Measurements from ENCODE around the gene OR12D1.

OR12D1 gene

DNA sequence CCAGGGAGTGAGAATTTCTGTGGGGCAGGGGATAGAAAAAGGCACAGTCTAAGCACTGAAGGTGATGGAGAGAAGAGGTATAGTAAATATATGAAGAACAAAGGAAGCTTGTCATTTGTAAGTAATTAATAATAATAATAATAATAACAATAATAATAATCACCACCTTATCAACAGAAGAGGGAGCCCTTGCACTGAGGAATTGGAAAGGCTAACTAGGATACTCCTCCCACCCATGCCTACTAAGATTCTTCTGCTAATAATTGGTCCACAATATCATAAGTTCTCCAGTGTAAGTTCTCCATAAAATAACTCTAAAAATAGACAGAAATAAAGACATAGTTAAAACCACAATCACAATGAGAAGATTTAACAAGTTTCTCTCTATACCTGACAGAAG is 38.7 kb upstream of the OR12D1 start:
- Histone ChIP-seq H3K9ac (ENCODE audit: low read length) (no peak overlapping the region), H3K4me2 (ENCODE audit: low read length) (no peak overlapping the region), H3K36me3 (ENCODE audit: insufficient read depth, low read length) (no peaks in the 10 kb centered on the region), H3K9me2 (ENCODE audit: low read depth, low read length) (no peaks in the 10 kb centered on the region), H4K20me1 (ENCODE audit: insufficient read depth, low read length) (no peaks in the 10 kb centered on the region), H3F3A (ENCODE audit: insufficient read depth, low read length) (no peaks in the 10 kb centered on the region), H3K9me3 (ENCODE audit: low read length) (no peaks in the 10 kb centered on the region), H3K4me3 (ENCODE audit: low read depth, low read length, poor library complexity, severe bottlenecking) (no peak overlapping the region), H3K4me1 (ENCODE audit: insufficient read depth, low read length, severe bottlenecking) (no peaks in the 10 kb centered on the region), H3K27me3 (ENCODE audit: insufficient read depth, low read length) (no peaks in the 10 kb centered on the region), H3K27ac (ENCODE audit: low read depth, low read length, poor library complexity, severe bottlenecking) (no peak overlapping the region), H3K79me2 (ENCODE audit: insufficient read depth, low read length) (no peaks in the 10 kb centered on the region), H2AFZ (ENCODE audit: low read length) (no peak overlapping the region)
- TF ChIP-seq CTCF (IDR thresholded peaks at IDR 0.05; ENCODE audit: low read length): 0 out of 2 replicates have a peak, but pooled peaks have one; percentile 5
- no peak for TF ChIP-seq EZH2 (IDR thresholded peaks at IDR 0.05; ENCODE audit: borderline replicate concordance, low read length)

- Histone ChIP-seq H3K9me3 (ENCODE audit: low read length) (no peaks in the 10 kb centered on the region), H3K27ac (ENCODE audit: low read depth, low read length, poor library complexity, severe bottlenecking) (no peak overlapping the region), H2AFZ (ENCODE audit: low read length) (no peak overlapping the region), H3K36me3 (ENCODE audit: insufficient read depth, low read length) (no peaks in the 10 kb centered on the region), H3K4me2 (ENCODE audit: low read length) (no peak overlapping the region), H3F3A (ENCODE audit: insufficient read depth, low read length) (no peaks in the 10 kb centered on the region), H3K27me3 (ENCODE audit: insufficient read depth, low read length) (no peaks in the 10 kb centered on the region), H3K4me3 (ENCODE audit: low read depth, low read length, poor library complexity, severe bottlenecking) (no peak overlapping the region), H3K4me1 (ENCODE audit: insufficient read depth, low read length, severe bottlenecking) (no peaks in the 10 kb centered on the region), H3K9ac (ENCODE audit: low read length) (no peak overlapping the region), H4K20me1 (ENCODE audit: insufficient read depth, low read length) (no peaks in the 10 kb centered on the region), H3K79me2 (ENCODE audit: insufficient read depth, low read length) (no peaks in the 10 kb centered on the region), H3K9me2 (ENCODE audit: low read depth, low read length) (no peaks in the 10 kb centered on the region)
- no peak for TF ChIP-seq EZH2 (IDR thresholded peaks at IDR 0.05; ENCODE audit: borderline replicate concordance, low read length)
- no peak for TF ChIP-seq CTCF (IDR thresholded peaks at IDR 0.05; ENCODE audit: low read length)
Measured at GRCh38 chr6:29388533-29388932, 26.2 kb upstream of the OR12D1 start.

- Histone ChIP-seq H2AFZ (ENCODE audit: low read length) (no peak within 1 kb of the TSS), H3K9ac (ENCODE audit: low read length) (no peak within 1 kb of the TSS), H3K4me1 (ENCODE audit: insufficient read depth, low read length, severe bottlenecking) (no peaks in the 10 kb centered on the region), H3F3A (ENCODE audit: insufficient read depth, low read length) (no peaks in the 10 kb centered on the region), H3K79me2 (ENCODE audit: insufficient read depth, low read length) (no peaks in the 10 kb centered on the region), H3K4me3 (ENCODE audit: low read depth, low read length, poor library complexity, severe bottlenecking) (no peak within 1 kb of the TSS), H3K4me2 (ENCODE audit: low read length) (no peak within 1 kb of the TSS), H4K20me1 (ENCODE audit: insufficient read depth, low read length) (no peaks in the 10 kb centered on the region), H3K9me2 (ENCODE audit: low read depth, low read length) (no peaks in the 10 kb centered on the region), H3K27me3 (ENCODE audit: insufficient read depth, low read length) (no peaks in the 10 kb centered on the region), H3K36me3 (ENCODE audit: insufficient read depth, low read length) (no peaks in the 10 kb centered on the region), H3K9me3 (ENCODE audit: low read length) (no peaks in the 10 kb centered on the region), H3K27ac (ENCODE audit: low read depth, low read length, poor library complexity, severe bottlenecking) (no peak within 1 kb of the TSS)
- TF ChIP-seq EZH2 (IDR thresholded peaks at IDR 0.05; ENCODE audit: borderline replicate concordance, low read length) (no peak), CTCF (IDR thresholded peaks at IDR 0.05; ENCODE audit: low read length) (no peak)
Measured at GRCh38 chr6:29395331-29395730, 19.4 kb upstream of the OR12D1 start, which contains the start of gene OR12D2. OR12D2 (plus strand) TSS chr6:29395631; CDS start chr6:29396700, 1,069 bp downstream.

Measured in OCI-LY1 (cell line).